Measurements from ENCODE around the gene APBA2. TPM values are rescaled to one million over a fixed set of nuclear protein-coding genes. Genes with fewer than 3 reads are reported as not detected.
"Not testable (repeated sequence)": the region's sequence is repeated elsewhere in the genome, so short reads cannot be mapped to it uniquely, and the experiment has no call there.

APBA2 gene
- polyA plus RNA-seq, 1 donor, result 4.4 TPM

GRCh38 chr15:29139540-29140459 is 254.0 kb downstream of the APBA2 start:
- peak; percentile 40 for DNase-seq

GRCh38 chr15:29140475-29141307 is 254.9 kb downstream of the APBA2 start:
- no peak for DNase-seq

- peak; percentile 71 for DNase-seq
Observed at GRCh38 chr15:29141308-29142128, 255.7 kb downstream of the APBA2 start.

- no peak for DNase-seq
Observed at GRCh38 chr15:29142129-29142747, 256.5 kb downstream of the APBA2 start.

GRCh38 chr15:29143293-29143692 is 257.5 kb downstream of the APBA2 start:
- no peak for DNase-seq

- DNase-seq, result no peak
Observed at GRCh38 chr15:29143909-29144635, 258.3 kb downstream of the APBA2 start.

GRCh38 chr15:29149738-29150075 is 263.9 kb downstream of the APBA2 start:
- DNase-seq, result no peak

- DNase-seq, result no peak
Observed at GRCh38 chr15:29150515-29151483, 265.0 kb downstream of the APBA2 start.

- no peak for DNase-seq
Observed at GRCh38 chr15:29151484-29151857, 265.7 kb downstream of the APBA2 start.

GRCh38 chr15:29156521-29156920 is 270.7 kb downstream of the APBA2 start:
- no peak for DNase-seq

- DNase-seq, result no peak
Observed at GRCh38 chr15:29159771-29160455, 274.1 kb downstream of the APBA2 start.

GRCh38 chr15:29162411-29162810 is 276.6 kb downstream of the APBA2 start:
- no peak for DNase-seq

GRCh38 chr15:29167122-29167521 is 281.3 kb downstream of the APBA2 start:
- DNase-seq, result not testable (repeated sequence)

Other genes with a start within 250 kb of the APBA2 start
- gene GOLGA8M, start 173.6 kb upstream of the APBA2 start, polyA plus RNA-seq (ENCODE audit: insufficient read length), result 1.4 TPM
- gene GOLGA6L7, start 37.3 kb upstream of the APBA2 start, polyA plus RNA-seq (ENCODE audit: insufficient read length), result not detected